ENCODE data around the gene PARP3.
A peak's percentile ranks its signal among the peaks of the same experiment; 100 is the strongest.

PARP3 gene

DNA sequence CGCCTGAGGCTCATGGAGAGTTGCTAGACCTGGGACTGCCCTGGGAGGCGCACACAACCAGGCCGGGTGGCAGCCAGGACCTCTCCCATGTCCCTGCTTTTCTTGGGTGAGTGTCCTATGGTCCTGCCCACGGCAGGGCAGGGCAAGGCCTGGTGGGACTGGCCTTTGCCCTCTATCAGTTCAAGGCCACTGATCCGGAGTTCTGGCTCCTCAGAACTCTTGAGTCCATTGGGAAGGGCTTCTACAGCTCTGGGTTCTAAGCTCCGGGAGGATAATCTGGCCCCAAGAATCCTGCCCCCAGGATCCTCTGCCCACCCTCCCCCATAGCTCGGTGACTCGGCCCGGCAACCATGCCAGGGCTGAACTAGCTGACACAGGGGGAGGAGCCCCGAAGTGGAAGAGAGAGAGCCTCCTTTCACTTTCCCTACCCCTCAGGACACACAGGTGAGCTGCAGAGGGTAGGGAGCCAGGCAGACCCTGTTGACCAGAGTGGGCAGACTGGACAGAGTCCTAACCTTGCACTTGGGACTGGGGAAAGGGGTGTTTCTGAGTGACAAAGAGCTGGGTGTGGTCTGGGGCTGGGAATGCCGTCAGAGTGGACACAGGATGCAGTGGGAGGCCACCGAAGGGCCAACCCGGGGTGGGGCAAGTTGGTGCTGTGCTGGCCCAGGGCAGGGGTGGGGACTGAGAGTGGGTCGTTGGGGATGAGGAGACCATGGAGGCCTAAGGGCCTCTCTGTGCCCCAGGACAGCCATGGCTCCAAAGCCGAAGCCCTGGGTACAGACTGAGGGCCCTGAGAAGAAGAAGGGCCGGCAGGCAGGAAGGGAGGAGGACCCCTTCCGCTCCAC, 664 bp downstream of the PARP3 start:
- peaks cover 19 to 25% of the 10 kb centered on the region in 2 donors for H3K4me1 ChIP-seq (ENCODE audit: control insufficient read depth in 2 of 2, insufficient read depth in 2 of 2, low read length in 2 of 2)
- no peaks in the 10 kb centered on the region for H3K9me3 ChIP-seq (ENCODE audit: control insufficient read depth in 2 of 2, low read length in 2 of 2)
- H3K4me3 ChIP-seq (ENCODE audit: low read length in 2 of 2): peak overlapping the region; percentile 67 to 80
- H3K27me3 ChIP-seq (ENCODE audit: control insufficient read depth in 2 of 2, insufficient read depth in 2 of 2, low read length in 2 of 2): no peaks in the 10 kb centered on the region
- peaks cover 5 to 6% of the 10 kb centered on the region in 2 donors for H3K36me3 ChIP-seq (ENCODE audit: control insufficient read depth in 2 of 2, insufficient read depth in 2 of 2, low read length in 2 of 2)
- H3K27ac ChIP-seq (ENCODE audit: low read depth in 2 of 2, low read length in 2 of 2): peak overlapping the region; percentile 92 to 98
- peak overlapping the region; percentile 86 to 97 for H3K9ac ChIP-seq (ENCODE audit: low read depth in 1 of 2, low read length in 2 of 2)

DNA sequence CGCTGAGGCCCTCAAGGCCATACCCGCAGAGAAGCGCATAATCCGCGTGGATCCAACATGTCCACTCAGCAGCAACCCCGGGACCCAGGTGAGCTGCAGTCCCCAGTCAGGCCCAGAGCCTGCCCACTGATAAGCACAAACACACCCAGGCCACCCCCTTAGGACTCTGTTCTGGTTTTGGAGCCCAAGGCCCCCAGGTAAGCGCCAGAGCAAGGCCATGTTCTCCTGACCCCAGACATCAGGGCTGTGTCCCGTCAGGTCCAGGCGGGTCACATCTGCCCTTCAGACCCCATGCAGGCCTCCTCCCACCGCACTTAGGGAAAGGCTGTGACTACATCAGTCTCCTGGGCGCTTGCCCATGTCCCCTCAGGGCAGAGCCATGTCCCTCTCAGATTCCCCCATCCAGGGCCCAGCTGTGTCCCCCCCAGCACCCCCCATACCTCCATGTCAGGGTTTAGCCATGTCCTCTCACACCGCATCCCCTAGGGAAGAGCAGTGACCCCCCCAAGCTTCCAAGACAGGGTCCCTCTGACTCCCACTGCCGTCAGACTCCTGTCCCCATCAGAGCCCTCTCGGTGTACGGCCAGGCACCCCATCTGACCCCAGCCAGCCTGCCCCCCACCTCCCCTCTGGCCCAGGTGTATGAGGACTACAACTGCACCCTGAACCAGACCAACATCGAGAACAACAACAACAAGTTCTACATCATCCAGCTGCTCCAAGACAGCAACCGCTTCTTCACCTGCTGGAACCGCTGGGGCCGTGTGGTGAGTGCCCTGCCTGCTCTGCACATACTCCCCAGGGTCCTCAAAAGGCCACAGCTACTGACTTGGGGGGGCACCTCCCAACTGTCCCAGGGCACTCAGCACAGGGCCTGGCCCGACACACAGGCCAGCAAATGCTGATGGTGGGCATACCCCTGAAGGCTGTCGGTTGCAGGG, 1.6 kb downstream of the PARP3 start:
- H3K36me3 ChIP-seq (ENCODE audit: control insufficient read depth in 2 of 2, insufficient read depth in 2 of 2, low read length in 2 of 2): peaks cover 3 to 6% of the 10 kb centered on the region in 2 donors
- peaks cover 19 to 25% of the 10 kb centered on the region in 2 donors for H3K4me1 ChIP-seq (ENCODE audit: control insufficient read depth in 2 of 2, insufficient read depth in 2 of 2, low read length in 2 of 2)
- no peaks in the 10 kb centered on the region for H3K9me3 ChIP-seq (ENCODE audit: control insufficient read depth in 2 of 2, low read length in 2 of 2)
- no peaks in the 10 kb centered on the region for H3K27me3 ChIP-seq (ENCODE audit: control insufficient read depth in 2 of 2, insufficient read depth in 2 of 2, low read length in 2 of 2)
- H3K9ac ChIP-seq (ENCODE audit: low read depth in 1 of 2, low read length in 2 of 2): peak overlapping the region; percentile 86 to 97
- H3K4me3 ChIP-seq (ENCODE audit: low read length in 2 of 2): peak overlapping the region in 1 of 2 donors; percentile 80
- H3K27ac ChIP-seq (ENCODE audit: low read depth in 2 of 2, low read length in 2 of 2): peak overlapping the region; percentile 92 to 98

DNA sequence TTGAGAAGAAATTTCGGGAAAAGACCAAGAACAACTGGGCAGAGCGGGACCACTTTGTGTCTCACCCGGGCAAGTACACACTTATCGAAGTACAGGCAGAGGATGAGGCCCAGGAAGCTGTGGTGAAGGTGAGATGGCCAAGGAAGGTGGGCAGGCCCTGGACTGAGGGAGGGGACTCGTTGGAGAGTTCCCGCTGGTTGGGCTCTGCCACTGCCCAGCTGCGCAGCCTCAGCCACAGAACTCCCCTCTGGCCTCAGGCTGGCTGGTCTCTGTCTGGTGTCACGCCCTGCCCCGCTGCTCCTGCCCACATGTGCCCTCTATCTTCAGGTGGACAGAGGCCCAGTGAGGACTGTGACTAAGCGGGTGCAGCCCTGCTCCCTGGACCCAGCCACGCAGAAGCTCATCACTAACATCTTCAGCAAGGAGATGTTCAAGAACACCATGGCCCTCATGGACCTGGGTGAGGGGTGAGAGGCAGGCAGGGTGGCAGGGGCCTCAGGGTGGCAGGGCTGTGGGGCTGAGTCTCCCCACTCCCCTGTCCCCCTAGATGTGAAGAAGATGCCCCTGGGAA, 2.4 kb downstream of the PARP3 start:
- H3K4me3 ChIP-seq (ENCODE audit: low read length in 2 of 2): no peak overlapping the region
- H3K36me3 ChIP-seq (ENCODE audit: control insufficient read depth in 2 of 2, insufficient read depth in 2 of 2, low read length in 2 of 2): peaks cover 3% of the 10 kb centered on the region in 2 donors

DNA sequence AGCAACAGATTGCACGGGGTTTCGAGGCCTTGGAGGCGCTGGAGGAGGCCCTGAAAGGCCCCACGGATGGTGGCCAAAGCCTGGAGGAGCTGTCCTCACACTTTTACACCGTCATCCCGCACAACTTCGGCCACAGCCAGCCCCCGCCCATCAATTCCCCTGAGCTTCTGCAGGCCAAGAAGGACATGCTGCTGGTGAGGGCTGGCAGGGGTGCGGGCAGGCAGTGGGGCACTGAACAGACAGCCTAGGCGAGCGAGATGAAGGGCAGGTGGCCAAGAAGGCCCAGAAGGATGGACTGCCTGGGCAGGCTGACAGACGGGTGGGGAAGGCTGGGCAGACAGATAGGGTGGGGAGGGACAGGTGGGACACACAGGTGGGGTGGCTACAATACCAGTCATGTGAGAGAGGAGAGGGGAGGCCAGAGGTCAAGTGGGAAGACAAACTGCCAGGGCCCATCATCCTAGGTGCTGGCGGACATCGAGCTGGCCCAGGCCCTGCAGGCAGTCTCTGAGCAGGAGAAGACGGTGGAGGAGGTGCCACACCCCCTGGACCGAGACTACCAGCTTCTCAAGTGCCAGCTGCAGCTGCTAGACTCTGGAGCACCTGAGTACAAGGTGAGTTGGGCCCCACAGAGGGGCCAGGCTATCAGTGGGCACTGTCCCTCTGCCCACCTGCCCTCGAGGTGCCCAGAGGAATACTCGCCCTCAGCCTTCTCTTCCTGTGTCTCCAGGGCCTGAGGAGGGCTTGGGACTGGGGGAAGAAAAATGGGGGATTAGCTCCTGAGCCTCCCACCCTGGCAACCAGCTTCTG, 3.1 kb downstream of the PARP3 start:
- Histone ChIP-seq H3K9ac (ENCODE audit: low read depth in 1 of 2, low read length in 2 of 2) (no peak overlapping the region), H3K27ac (ENCODE audit: low read depth in 2 of 2, low read length in 2 of 2) (no peak overlapping the region), H3K36me3 (ENCODE audit: control insufficient read depth in 2 of 2, insufficient read depth in 2 of 2, low read length in 2 of 2) (peaks cover 3% of the 10 kb centered on the region in 2 donors), H3K27me3 (ENCODE audit: control insufficient read depth in 2 of 2, insufficient read depth in 2 of 2, low read length in 2 of 2) (no peaks in the 10 kb centered on the region), H3K9me3 (ENCODE audit: control insufficient read depth in 2 of 2, low read length in 2 of 2) (no peaks in the 10 kb centered on the region), H3K4me3 (ENCODE audit: low read length in 2 of 2) (no peak overlapping the region), H3K4me1 (ENCODE audit: control insufficient read depth in 2 of 2, insufficient read depth in 2 of 2, low read length in 2 of 2) (peaks cover 19 to 25% of the 10 kb centered on the region in 2 donors)

More for the DNA sequence above, 2.4 kb downstream of the PARP3 start:
- no peak overlapping the region for H3K27ac ChIP-seq (ENCODE audit: low read depth in 2 of 2, low read length in 2 of 2)
- peaks cover 19 to 25% of the 10 kb centered on the region in 2 donors for H3K4me1 ChIP-seq (ENCODE audit: control insufficient read depth in 2 of 2, insufficient read depth in 2 of 2, low read length in 2 of 2)
- H3K27me3 ChIP-seq (ENCODE audit: control insufficient read depth in 2 of 2, insufficient read depth in 2 of 2, low read length in 2 of 2): no peaks in the 10 kb centered on the region
- H3K9ac ChIP-seq (ENCODE audit: low read depth in 1 of 2, low read length in 2 of 2): no peak overlapping the region
- no peaks in the 10 kb centered on the region for H3K9me3 ChIP-seq (ENCODE audit: control insufficient read depth in 2 of 2, low read length in 2 of 2)

DNA sequence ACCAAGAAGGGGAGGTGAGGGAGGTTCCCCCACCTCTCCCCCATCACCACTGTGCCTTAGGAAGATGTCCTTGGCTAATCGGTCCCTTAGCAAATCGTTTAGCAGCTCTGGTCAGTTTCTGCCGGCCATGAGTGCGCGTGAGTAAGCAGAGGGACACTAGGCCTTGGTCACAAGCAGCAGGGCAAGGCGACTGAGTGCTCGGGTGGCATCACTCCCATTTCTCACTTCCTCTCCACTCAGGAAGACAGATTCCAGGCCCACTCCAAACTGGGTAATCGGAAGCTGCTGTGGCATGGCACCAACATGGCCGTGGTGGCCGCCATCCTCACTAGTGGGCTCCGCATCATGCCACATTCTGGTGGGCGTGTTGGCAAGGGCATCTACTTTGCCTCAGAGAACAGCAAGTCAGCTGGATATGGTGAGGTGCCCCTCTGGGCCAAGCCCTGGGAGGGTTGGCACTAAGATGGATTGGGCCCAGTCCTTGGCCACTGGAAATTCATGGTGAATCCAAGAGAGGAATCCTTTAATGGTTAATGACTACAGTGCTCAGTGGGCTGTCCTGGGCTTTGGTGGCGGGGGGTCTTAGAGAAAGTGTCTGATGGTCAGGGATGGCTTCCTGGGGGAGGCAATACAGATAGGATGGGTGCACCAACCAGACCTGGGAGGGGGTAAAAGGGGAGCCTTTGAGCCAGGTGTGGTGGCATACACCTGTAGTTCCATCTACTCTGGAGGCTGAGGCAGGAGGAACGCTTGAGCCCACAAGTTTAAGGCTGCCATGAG, 4.0 kb downstream of the PARP3 start:
- Histone ChIP-seq H3K4me1 (ENCODE audit: control insufficient read depth in 2 of 2, insufficient read depth in 2 of 2, low read length in 2 of 2) (peaks cover 16 to 18% of the 10 kb centered on the region in 2 donors), H3K27ac (ENCODE audit: low read depth in 2 of 2, low read length in 2 of 2) (no peak overlapping the region), H3K9me3 (ENCODE audit: control insufficient read depth in 2 of 2, low read length in 2 of 2) (no peaks in the 10 kb centered on the region), H3K9ac (ENCODE audit: low read depth in 1 of 2, low read length in 2 of 2) (no peak overlapping the region), H3K36me3 (ENCODE audit: control insufficient read depth in 2 of 2, insufficient read depth in 2 of 2, low read length in 2 of 2) (peaks cover 3% of the 10 kb centered on the region in 2 donors), H3K4me3 (ENCODE audit: low read length in 2 of 2) (no peak overlapping the region), H3K27me3 (ENCODE audit: control insufficient read depth in 2 of 2, insufficient read depth in 2 of 2, low read length in 2 of 2) (no peaks in the 10 kb centered on the region)

DNA sequence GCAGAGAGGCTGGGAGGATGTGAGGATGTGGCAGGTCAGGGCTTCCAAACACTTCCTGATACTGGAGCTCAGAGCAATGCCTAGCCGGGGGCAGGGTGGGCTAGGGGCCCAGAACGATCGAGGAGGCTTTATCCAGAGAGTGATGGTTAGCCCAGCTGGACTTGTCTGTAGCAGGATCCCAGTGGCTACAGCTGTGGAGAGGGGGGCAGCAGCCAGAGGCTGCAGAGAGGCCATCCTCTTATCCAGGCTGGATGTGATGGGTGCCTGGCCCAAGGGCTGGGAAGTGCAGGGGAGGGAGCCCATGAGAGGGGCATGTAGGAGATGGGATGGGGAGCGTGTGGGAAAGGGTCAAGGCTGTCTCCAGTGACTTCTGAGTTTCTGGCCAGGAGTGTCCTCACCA, 4.6 kb downstream of the PARP3 start:
- Histone ChIP-seq H3K9me3 (ENCODE audit: control insufficient read depth in 2 of 2, low read length in 2 of 2) (no peaks in the 10 kb centered on the region), H3K4me1 (ENCODE audit: control insufficient read depth in 2 of 2, insufficient read depth in 2 of 2, low read length in 2 of 2) (peaks cover 14 to 15% of the 10 kb centered on the region in 2 donors), H3K36me3 (ENCODE audit: control insufficient read depth in 2 of 2, insufficient read depth in 2 of 2, low read length in 2 of 2) (peaks cover 3% of the 10 kb centered on the region in 2 donors)

DNA sequence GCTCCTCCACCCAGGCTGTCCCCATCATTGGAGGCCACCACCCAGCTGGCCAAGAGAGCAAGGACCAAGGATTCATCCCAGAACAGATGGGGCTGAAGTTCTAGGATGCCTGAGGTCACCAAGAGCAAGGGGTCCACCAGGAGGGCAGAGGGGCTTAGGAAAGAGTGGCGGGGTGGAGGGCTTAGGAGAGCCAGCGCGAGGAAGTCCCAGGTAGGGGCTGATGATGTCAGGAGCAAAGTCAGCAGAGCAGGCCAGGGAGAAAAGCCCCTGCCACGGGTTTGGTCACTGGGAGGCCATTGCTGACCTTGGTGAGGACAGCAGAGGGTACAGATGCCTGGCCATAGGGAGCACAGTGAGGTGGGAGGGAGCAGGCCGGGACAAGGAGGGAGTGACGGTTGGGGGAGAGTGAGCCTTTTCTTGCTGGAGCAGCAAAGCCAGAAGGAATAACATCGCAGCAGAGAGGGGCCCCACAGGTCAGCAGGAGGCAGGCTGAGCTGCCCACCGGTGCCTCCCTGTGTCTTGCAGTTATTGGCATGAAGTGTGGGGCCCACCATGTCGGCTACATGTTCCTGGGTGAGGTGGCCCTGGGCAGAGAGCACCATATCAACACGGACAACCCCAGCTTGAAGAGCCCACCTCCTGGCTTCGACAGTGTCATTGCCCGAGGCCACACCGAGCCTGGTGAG, 5.2 kb downstream of the PARP3 start:
- Histone ChIP-seq H3K4me1 (ENCODE audit: control insufficient read depth in 2 of 2, insufficient read depth in 2 of 2, low read length in 2 of 2) (peaks cover 12% of the 10 kb centered on the region in 2 donors), H3K27ac (ENCODE audit: low read depth in 2 of 2, low read length in 2 of 2) (no peak overlapping the region), H3K4me3 (ENCODE audit: low read length in 2 of 2) (no peak overlapping the region), H3K36me3 (ENCODE audit: control insufficient read depth in 2 of 2, insufficient read depth in 2 of 2, low read length in 2 of 2) (peaks cover 3% of the 10 kb centered on the region in 2 donors), H3K27me3 (ENCODE audit: control insufficient read depth in 2 of 2, insufficient read depth in 2 of 2, low read length in 2 of 2) (no peaks in the 10 kb centered on the region), H3K9me3 (ENCODE audit: control insufficient read depth in 2 of 2, low read length in 2 of 2) (no peaks in the 10 kb centered on the region), H3K9ac (ENCODE audit: low read depth in 1 of 2, low read length in 2 of 2) (no peak overlapping the region)

More for the DNA sequence above, 4.6 kb downstream of the PARP3 start:
- Histone ChIP-seq H3K27ac (ENCODE audit: low read depth in 2 of 2, low read length in 2 of 2) (no peak overlapping the region), H3K9ac (ENCODE audit: low read depth in 1 of 2, low read length in 2 of 2) (no peak overlapping the region), H3K4me3 (ENCODE audit: low read length in 2 of 2) (no peak overlapping the region), H3K27me3 (ENCODE audit: control insufficient read depth in 2 of 2, insufficient read depth in 2 of 2, low read length in 2 of 2) (no peaks in the 10 kb centered on the region)

DNA sequence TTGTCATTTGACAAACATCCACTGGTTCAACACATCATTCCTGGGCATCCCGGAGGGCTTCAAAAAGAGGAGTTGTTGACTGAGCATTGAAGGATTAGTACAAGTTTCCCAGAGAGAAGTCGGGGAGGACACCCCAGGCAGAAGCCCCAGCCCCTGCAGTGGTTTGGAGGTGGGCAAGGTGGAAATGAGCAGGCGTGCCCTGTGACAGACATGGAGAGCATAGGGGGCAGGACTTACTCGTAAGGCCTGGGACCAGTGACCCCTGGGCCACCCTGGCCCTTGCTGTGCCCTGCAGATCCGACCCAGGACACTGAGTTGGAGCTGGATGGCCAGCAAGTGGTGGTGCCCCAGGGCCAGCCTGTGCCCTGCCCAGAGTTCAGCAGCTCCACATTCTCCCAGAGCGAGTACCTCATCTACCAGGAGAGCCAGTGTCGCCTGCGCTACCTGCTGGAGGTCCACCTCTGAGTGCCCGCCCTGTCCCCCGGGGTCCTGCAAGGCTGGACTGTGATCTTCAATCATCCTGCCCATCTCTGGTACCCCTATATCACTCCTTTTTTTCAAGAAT, 5.9 kb downstream of the PARP3 start:
- peaks cover 5 to 6% of the 10 kb centered on the region in 2 donors for H3K4me1 ChIP-seq (ENCODE audit: control insufficient read depth in 2 of 2, insufficient read depth in 2 of 2, low read length in 2 of 2)
- H3K9me3 ChIP-seq (ENCODE audit: control insufficient read depth in 2 of 2, low read length in 2 of 2): no peaks in the 10 kb centered on the region
- no peak overlapping the region for H3K27ac ChIP-seq (ENCODE audit: low read depth in 2 of 2, low read length in 2 of 2)
- H3K9ac ChIP-seq (ENCODE audit: low read depth in 1 of 2, low read length in 2 of 2): no peak overlapping the region
- no peaks in the 10 kb centered on the region for H3K27me3 ChIP-seq (ENCODE audit: control insufficient read depth in 2 of 2, insufficient read depth in 2 of 2, low read length in 2 of 2)
- H3K4me3 ChIP-seq (ENCODE audit: low read length in 2 of 2): no peak overlapping the region
- peaks cover 3% of the 10 kb centered on the region in 2 donors for H3K36me3 ChIP-seq (ENCODE audit: control insufficient read depth in 2 of 2, insufficient read depth in 2 of 2, low read length in 2 of 2)
